Measurements from ENCODE around the gene DSCAML1. TPM values are rescaled to one million over a fixed set of nuclear protein-coding genes. Genes with fewer than 3 reads are reported as not detected.

The DSCAML1 gene
- total RNA-seq, 1 donor, result not detected

DNA sequence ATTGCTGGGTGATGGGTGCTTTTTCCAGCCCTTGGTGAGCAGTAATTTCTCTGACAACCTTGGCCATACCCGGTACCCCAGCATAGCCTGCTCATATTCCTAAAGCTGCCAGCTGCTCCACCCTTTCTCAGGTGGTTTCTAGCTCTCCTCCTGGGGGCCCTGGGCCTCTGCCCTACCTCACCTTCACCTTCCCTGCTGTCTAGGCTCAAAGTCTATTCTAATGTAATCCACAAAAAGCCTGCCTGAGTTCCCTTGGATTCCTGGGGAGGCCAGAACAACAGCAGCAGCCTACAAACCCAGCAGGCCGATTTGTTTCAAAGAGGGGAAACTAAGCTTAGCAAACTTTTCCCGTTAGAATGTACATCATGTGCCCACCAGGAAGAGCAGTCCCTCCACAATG, 117.6 kb downstream of the DSCAML1 start:
- no peak for DNase-seq (ENCODE audit: low read depth)
- H3K4me3 ChIP-seq (ENCODE audit: low read depth, low read length), result no peak overlapping the region
- TF ChIP-seq, protein P1, sequence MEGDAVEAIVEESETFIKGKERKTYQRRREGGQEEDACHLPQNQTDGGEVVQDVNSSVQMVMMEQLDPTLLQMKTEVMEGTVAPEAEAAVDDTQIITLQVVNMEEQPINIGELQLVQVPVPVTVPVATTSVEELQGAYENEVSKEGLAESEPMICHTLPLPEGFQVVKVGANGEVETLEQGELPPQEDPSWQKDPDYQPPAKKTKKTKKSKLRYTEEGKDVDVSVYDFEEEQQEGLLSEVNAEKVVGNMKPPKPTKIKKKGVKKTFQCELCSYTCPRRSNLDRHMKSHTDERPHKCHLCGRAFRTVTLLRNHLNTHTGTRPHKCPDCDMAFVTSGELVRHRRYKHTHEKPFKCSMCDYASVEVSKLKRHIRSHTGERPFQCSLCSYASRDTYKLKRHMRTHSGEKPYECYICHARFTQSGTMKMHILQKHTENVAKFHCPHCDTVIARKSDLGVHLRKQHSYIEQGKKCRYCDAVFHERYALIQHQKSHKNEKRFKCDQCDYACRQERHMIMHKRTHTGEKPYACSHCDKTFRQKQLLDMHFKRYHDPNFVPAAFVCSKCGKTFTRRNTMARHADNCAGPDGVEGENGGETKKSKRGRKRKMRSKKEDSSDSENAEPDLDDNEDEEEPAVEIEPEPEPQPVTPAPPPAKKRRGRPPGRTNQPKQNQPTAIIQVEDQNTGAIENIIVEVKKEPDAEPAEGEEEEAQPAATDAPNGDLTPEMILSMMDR (IDR thresholded peaks at IDR 0.05; ENCODE audit: insufficient read depth, low read depth, low read length), result no peak

DNA sequence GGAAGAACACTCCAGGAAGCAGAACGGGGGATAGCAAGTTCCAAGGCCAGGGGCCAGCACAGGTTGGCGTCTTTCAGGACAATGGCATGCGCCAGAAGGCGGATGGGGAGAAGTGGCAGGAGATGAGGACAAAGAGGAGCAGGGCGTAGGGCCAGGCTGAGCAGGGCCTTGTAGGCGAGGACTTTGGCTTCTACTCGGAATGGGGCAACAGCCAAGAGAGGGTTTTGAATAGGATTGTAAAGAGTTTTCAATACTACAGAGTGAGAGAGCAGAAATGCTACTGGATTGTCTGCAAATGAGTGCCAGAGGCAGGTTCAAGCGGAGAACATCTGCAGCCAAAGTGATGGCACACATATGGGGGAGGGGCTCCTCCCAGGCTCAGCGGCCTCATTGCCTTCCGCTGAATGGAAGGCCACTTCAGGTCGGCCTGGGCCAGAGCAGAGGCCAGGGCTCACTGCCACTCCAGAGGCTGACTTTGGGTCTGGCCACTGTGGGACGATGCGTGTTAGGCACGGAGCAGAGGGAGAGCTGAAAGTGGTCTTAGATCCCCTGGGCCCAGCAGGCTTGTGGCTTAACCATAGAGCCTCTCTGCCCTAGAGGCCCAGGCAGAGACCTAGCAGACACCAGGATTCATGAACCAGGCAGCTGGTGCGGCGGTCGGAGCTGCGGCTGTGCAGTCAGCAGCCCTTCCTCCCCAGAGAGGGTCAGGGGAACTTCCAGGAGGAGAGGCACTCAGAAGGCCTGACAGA, 118.2 kb downstream of the DSCAML1 start:
- no peak overlapping the region for H3K4me3 ChIP-seq (ENCODE audit: low read depth, low read length)
- TF ChIP-seq, protein P1 (IDR thresholded peaks at IDR 0.05; ENCODE audit: insufficient read depth, low read depth, low read length), result no peak
- DNase-seq (ENCODE audit: low read depth), result no peak

DNA sequence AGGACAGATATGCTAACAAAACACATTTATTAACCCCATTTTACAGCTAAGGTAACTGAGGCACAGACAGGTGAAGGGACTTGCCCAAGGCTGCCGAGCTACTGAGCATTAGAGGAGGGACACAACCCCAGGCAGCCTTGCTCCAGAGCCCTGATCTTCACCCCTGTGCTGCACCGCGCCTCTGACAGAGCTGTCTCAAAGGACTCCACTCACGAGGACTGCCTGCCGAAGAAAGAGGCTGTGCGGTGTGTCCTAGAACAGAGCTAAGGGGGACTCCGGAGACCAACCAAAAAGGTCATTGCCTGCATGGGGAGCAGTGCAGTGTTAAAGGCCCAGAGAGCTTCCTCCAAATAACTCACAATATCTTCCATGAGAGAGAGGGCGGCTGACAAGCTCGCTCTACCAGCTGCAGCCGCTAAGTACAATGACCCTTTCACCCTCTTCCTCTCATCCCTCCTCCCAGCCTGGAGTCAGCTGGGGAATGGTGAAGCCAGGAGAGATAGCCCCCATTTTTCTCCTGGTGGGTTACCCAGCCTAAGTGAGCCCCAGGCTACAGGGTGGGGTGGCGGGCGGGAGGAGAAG, 119.2 kb downstream of the DSCAML1 start:
- DNase-seq (ENCODE audit: low read depth), result no peak
- no peak overlapping the region for H3K4me3 ChIP-seq (ENCODE audit: low read depth, low read length)
- TF ChIP-seq, protein P1 (IDR thresholded peaks at IDR 0.05; ENCODE audit: insufficient read depth, low read depth, low read length), result no peak

DNA sequence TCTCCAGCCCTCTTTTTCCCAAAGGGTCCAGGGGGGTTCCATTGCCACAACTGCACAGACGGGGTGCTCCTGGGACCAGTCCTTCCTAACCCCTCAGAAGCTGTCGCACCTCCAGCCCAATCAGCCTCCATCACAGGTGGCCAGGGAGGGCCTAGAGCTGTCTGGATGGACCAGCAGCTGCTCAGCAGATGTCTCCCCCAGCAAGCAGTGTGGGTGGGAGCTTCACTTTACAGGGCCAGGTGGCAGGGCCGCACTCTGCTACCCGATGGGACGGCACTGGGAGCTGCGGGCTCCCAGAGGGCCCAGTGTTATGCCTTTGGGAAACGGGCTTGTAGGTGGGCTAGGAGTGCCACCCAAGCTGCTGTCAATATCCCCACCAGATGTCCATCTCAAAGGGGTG, 120.5 kb downstream of the DSCAML1 start:
- TF ChIP-seq, protein P1 (IDR thresholded peaks at IDR 0.05; ENCODE audit: insufficient read depth, low read depth, low read length), result no peak
- no peak overlapping the region for H3K4me3 ChIP-seq (ENCODE audit: low read depth, low read length)

DNA sequence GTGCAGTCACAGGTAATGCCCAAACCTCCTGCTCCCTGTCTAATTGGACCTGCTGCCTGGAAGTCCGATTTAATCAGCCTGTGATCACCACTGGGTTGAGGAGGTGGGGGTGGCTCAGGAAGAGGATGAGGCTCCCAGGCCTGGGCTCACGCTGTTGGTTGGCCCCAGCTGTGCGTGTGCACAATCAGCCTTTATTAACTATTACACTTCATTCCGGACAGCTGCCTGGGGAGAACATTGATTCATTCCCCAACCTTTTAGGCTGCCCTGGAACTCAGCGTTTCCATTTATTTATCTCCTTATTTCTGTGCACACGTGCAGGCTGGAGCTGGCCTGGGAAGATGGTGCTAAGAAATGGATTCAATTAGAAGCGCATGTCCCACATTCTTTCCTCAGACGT, 123.4 kb downstream of the DSCAML1 start:
- DNase-seq (ENCODE audit: low read depth), result no peak
- H3K4me3 ChIP-seq (ENCODE audit: low read depth, low read length), result no peak overlapping the region
- TF ChIP-seq, protein P1 (IDR thresholded peaks at IDR 0.05; ENCODE audit: insufficient read depth, low read depth, low read length), result no peak

More for the DNA sequence above, 120.5 kb downstream of the DSCAML1 start:
- no peak for DNase-seq (ENCODE audit: low read depth)

DNA sequence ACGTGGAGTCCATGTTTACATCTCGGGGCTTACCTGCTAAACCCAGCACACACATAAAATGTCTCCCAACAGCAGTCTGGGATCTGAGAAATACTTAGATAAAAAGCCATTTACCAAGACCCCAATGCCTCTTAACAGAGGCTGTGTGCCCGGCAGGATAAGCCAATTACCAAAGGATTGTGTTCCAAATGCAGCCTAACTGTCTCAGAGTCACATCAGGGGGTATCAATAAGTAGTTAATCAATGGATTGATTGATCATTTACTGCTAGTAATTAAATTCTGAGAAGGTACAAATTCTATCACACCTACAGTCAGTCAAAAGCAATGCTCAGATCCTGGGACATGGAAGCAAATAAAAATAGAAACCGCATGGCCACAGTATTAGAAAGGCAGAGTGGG, 125.6 kb downstream of the DSCAML1 start:
- H3K4me3 ChIP-seq (ENCODE audit: low read depth, low read length), result no peak overlapping the region

More for the DNA sequence above, 125.6 kb downstream of the DSCAML1 start:
- TF ChIP-seq, protein P1 (IDR thresholded peaks at IDR 0.05; ENCODE audit: insufficient read depth, low read depth, low read length), result no peak
- DNase-seq (ENCODE audit: low read depth), result no peak
